ENCODE results near the gene SGK2. TPM values are rescaled to one million over a fixed set of nuclear protein-coding genes. Genes with fewer than 3 reads are reported as not detected.
A peak's percentile ranks its signal among the peaks of the same experiment; 100 is the strongest.

The SGK2 gene
- total and polyA plus RNA-seq, 2 of the 13 experiments (the other 11 are each of a cell fraction or from before 2014, with no cell fraction given): 6.2 to 29.4 TPM

DNA sequence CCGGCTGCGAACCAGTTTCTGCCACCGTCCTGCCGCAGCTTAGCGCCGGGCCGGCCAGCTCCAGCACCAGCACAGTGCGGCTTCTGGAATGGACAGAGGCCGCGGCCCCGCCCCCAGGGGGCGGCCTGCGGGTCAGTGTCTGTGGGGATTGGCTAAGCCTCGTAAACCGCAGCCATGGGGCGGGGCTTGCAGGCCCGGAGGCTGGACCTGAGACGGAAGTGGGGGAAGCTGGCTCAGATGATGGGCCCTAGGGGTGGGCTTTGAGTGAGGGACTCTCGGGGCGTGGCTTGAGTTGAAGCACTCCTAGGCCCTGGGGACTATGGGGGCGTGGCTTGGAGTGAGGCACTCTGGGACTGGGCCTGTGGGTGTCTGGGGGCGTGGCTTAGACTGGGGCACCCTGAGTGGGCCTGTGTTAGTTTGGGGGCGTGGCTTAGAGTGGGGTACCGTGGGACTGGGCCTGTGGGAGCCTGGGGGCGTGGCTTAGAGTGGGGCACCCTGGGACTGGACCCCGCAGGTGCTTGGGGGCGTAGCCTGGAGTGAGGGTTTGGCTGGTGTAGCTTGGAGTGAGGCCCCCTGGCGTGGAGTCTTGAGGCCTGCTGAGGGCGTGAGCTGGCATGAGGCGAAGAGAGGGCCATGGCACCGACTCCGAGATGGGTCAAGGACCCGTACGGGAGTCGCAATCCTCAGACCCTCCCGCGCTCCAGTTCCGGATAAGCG, 44.7 kb upstream of the SGK2 start (continued):
- TF ChIP-seq PATZ1 (CRISPR knock-in tag; IDR thresholded peaks at IDR 0.05): peak; percentile 42
- TF ChIP-seq ZNF557 (CRISPR knock-in tag; IDR thresholded peaks at IDR 0.05): no peak; the same call in 1 of the 2 replicates
- peak; percentile 43; the same call in 1 of the 2 replicates for TF ChIP-seq ETV5 (CRISPR knock-in tag; IDR thresholded peaks at IDR 0.05; ENCODE audit: borderline replicate concordance)
- TF ChIP-seq RFXAP (CRISPR knock-in tag; IDR thresholded peaks at IDR 0.05; ENCODE audit: borderline replicate concordance): no peak
- peak; percentile 50; the same call in 1 of the 3 replicates for TF ChIP-seq MXI1 (IDR thresholded peaks at IDR 0.05; ENCODE audit: borderline replicate concordance, low read depth, low read length)
- TF ChIP-seq ZFP41 (CRISPR knock-in tag; IDR thresholded peaks at IDR 0.05; ENCODE audit: borderline replicate concordance): peak; percentile 25; the same call in 1 of the 2 replicates
- TF ChIP-seq SOX13 (IDR thresholded peaks at IDR 0.05): no peak
- no peak; a peak in 1 of 4 replicates for TF ChIP-seq SOX13 (CRISPR knock-in tag; conservative IDR thresholded peaks at IDR 0.05 in 1 of 2, IDR thresholded peaks at IDR 0.05 in 1 of 2)
- TF ChIP-seq SMAD9 (CRISPR knock-in tag; IDR thresholded peaks at IDR 0.05): 0 out of 2 replicates have a peak, but pooled peaks have one; percentile 40
- no peak for TF ChIP-seq KLF11 (CRISPR knock-in tag; IDR thresholded peaks at IDR 0.05)
- TF ChIP-seq, protein P1, sequence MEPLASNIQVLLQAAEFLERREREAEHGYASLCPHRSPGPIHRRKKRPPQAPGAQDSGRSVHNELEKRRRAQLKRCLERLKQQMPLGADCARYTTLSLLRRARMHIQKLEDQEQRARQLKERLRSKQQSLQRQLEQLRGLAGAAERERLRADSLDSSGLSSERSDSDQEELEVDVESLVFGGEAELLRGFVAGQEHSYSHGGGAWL (CRISPR knock-in tag; IDR thresholded peaks at IDR 0.05): no peak; the same call in 1 of the 2 replicates
- TF ChIP-seq TEAD3 (CRISPR knock-in tag; optimal IDR thresholded peaks at IDR 0.05; ENCODE audit: borderline replicate concordance): peak; percentile 39
- TF ChIP-seq ZNF143 (CRISPR knock-in tag; IDR thresholded peaks at IDR 0.05): peak; percentile 79
- no peak for TF ChIP-seq ZNF562 (CRISPR knock-in tag; IDR thresholded peaks at IDR 0.05; ENCODE audit: borderline replicate concordance)
- TF ChIP-seq HMG20A (CRISPR knock-in tag; IDR thresholded peaks at IDR 0.05; ENCODE audit: borderline replicate concordance): no peak
- no peak for TF ChIP-seq ADNP (CRISPR knock-in tag; IDR thresholded peaks at IDR 0.05)
- no peak for TF ChIP-seq MIXL1 (CRISPR knock-in tag; IDR thresholded peaks at IDR 0.05)
- no peak for TF ChIP-seq ZNF180 (CRISPR knock-in tag; IDR thresholded peaks at IDR 0.05; ENCODE audit: borderline replicate concordance, low read depth)
- TF ChIP-seq, protein P2, sequence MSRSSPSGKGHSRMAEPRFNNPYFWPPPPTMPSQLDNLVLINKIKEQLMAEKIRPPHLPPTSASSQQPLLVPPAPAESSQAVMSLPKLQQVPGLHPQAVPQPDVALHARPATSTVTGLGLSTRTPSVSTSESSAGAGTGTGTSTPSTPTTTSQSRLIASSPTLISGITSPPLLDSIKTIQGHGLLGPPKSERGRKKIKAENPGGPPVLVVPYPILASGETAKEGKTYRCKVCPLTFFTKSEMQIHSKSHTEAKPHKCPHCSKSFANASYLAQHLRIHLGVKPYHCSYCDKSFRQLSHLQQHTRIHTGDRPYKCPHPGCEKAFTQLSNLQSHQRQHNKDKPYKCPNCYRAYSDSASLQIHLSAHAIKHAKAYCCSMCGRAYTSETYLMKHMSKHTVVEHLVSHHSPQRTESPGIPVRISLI (CRISPR knock-in tag; IDR thresholded peaks at IDR 0.05; ENCODE audit: borderline replicate concordance): no peak
- no peak for TF ChIP-seq NFE2L2 (IDR thresholded peaks at IDR 0.05; ENCODE audit: low read length)
- TF ChIP-seq HNF4A (CRISPR knock-in tag; IDR thresholded peaks at IDR 0.05): no peak
- peak; percentile 73 for TF ChIP-seq SP2 (CRISPR knock-in tag; IDR thresholded peaks at IDR 0.05)
- TF ChIP-seq TFAP4 (IDR thresholded peaks at IDR 0.05; ENCODE audit: borderline replicate concordance, low read depth): no peak; the same call in 1 of the 2 replicates
- TF ChIP-seq DMAP1 (CRISPR knock-in tag; IDR thresholded peaks at IDR 0.05): peak; percentile 58; the same call in 1 of the 2 replicates
- no peak for TF ChIP-seq ZNF713 (CRISPR knock-in tag; IDR thresholded peaks at IDR 0.05)

Data from HepG2 (cell line).